ENCODE data around the gene DEXI. TPM values are rescaled to one million over a fixed set of nuclear protein-coding genes. Genes with fewer than 3 reads are reported as not detected.

The DEXI gene
- total RNA-seq, 1 experiment from 2014 or later = 43.2 TPM

DNA sequence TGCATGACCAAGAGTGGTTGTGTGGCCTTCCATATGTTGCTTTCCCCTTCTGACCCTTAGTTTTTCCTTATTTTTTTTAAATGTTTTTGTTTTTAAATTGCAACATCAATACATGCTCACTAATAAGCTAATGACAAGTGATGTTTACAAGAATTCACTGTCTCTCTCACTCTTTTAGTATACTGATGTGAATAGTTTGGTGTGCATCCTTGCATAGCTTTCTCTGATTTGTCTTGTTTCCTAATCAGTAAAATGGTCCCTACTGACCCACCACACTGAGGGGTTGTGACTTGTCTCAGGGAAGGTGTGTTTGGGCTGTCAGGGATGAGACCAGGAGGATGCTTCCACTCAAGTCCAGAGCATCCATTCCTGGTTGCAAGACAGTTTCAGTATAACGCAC is 39.3 kb downstream of the DEXI start:
- TF ChIP-seq EZH2 (IDR thresholded peaks at IDR 0.05; ENCODE audit: low read length, unreplicated experiment) = no peak
- H3K9me2 ChIP-seq (replicated peaks; ENCODE audit: low read length) = no peaks in the 10 kb centered on the region
- DNase-seq (no peak), ATAC-seq (no peak)
- H3K79me2 ChIP-seq (ENCODE audit: low read length) = no peaks in the 10 kb centered on the region
- no peaks in the 10 kb centered on the region for H3K9me3 ChIP-seq (ENCODE audit: low read length)
- H3F3A ChIP-seq (ENCODE audit: low read length, unreplicated experiment) = no peaks in the 10 kb centered on the region
- no peaks in the 10 kb centered on the region for H3K4me1 ChIP-seq (ENCODE audit: insufficient read depth, low read length)
- no peaks in the 10 kb centered on the region for H3K36me3 ChIP-seq (ENCODE audit: low read depth, low read length)
- no peak overlapping the region for H3K9ac ChIP-seq (ENCODE audit: low read length)
- no peak overlapping the region for H2AFZ ChIP-seq (ENCODE audit: low read length)
- H3K27me3 ChIP-seq (ENCODE audit: low read length) = no peaks in the 10 kb centered on the region
- H3K4me3 ChIP-seq (ENCODE audit: low read length) = no peak overlapping the region
- intact Hi-C loops (cut with micrococcal nuclease) = no loop called here
- no peak overlapping the region for H3K4me2 ChIP-seq (ENCODE audit: low read length)
- no peaks in the 10 kb centered on the region for H4K20me1 ChIP-seq (ENCODE audit: low read length)
- BruUV-seq (replicated peaks) = no TSS peak
- H3K27ac ChIP-seq (ENCODE audit: low read length) = no peak overlapping the region
- CTCF ChIA-PET = no interaction called here
- POLR2A ChIA-PET (ENCODE audit: unreplicated experiment) = no interaction called here

DNA sequence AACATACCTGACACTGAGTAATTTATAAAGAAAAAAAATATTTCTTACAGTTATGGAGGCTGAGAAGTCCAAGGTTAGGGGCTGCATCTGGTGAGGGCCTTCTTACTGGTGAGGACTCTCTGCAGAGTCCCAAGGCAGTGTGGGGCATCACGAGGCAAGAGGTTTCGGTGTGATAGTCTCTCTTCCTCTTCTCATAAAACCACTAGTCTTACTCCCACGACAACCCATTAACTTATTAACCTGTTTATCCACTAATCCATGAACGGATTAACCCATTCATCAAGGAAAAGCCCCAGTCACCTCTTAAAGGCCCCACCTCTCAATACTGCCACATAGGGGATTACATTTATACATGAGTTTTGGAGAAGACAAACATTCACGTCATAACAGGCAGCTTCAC is 45.1 kb downstream of the DEXI start:
- Histone ChIP-seq H3K27me3 (ENCODE audit: low read length) (no peaks in the 10 kb centered on the region), H4K20me1 (ENCODE audit: low read length) (no peaks in the 10 kb centered on the region), H3K4me2 (ENCODE audit: low read length) (no peak overlapping the region), H3K79me2 (ENCODE audit: low read length) (no peaks in the 10 kb centered on the region), H3K4me3 (ENCODE audit: low read length) (no peak overlapping the region), H2AFZ (ENCODE audit: low read length) (no peak overlapping the region), H3K27ac (ENCODE audit: low read length) (no peak overlapping the region), H3F3A (ENCODE audit: low read length, unreplicated experiment) (no peaks in the 10 kb centered on the region), H3K36me3 (ENCODE audit: low read depth, low read length) (no peaks in the 10 kb centered on the region), H3K9me3 (ENCODE audit: low read length) (no peaks in the 10 kb centered on the region), H3K9ac (ENCODE audit: low read length) (no peak overlapping the region), H3K9me2 (replicated peaks; ENCODE audit: low read length) (no peaks in the 10 kb centered on the region), H3K4me1 (ENCODE audit: insufficient read depth, low read length) (no peaks in the 10 kb centered on the region)
- TF ChIP-seq EZH2phosphoT487 (IDR thresholded peaks at IDR 0.05; ENCODE audit: borderline replicate concordance, low read length) (no peak), EZH2 (IDR thresholded peaks at IDR 0.05; ENCODE audit: low read length, unreplicated experiment) (no peak)
- TF ChIP-seq, protein P1, sequence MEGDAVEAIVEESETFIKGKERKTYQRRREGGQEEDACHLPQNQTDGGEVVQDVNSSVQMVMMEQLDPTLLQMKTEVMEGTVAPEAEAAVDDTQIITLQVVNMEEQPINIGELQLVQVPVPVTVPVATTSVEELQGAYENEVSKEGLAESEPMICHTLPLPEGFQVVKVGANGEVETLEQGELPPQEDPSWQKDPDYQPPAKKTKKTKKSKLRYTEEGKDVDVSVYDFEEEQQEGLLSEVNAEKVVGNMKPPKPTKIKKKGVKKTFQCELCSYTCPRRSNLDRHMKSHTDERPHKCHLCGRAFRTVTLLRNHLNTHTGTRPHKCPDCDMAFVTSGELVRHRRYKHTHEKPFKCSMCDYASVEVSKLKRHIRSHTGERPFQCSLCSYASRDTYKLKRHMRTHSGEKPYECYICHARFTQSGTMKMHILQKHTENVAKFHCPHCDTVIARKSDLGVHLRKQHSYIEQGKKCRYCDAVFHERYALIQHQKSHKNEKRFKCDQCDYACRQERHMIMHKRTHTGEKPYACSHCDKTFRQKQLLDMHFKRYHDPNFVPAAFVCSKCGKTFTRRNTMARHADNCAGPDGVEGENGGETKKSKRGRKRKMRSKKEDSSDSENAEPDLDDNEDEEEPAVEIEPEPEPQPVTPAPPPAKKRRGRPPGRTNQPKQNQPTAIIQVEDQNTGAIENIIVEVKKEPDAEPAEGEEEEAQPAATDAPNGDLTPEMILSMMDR (conservative IDR thresholded peaks at IDR 0.05; ENCODE audit: low read depth, low read length) = no peak
- no peak for ATAC-seq
- no TSS peak for BruUV-seq (replicated peaks)
- ChIA-PET POLR2A (ENCODE audit: unreplicated experiment) (no interaction called here), CTCF (no interaction called here)
- no peak for DNase-seq
- intact Hi-C loops (cut with micrococcal nuclease) = no loop called here

- POLR2A ChIA-PET (ENCODE audit: unreplicated experiment) = no interaction called here
- ATAC-seq = no peak
- CTCF ChIA-PET = no interaction called here
- intact Hi-C loops (cut with micrococcal nuclease) = no loop called here
- H3K4me2 ChIP-seq (ENCODE audit: low read length) = no peak overlapping the region
- H3K9me2 ChIP-seq (replicated peaks; ENCODE audit: low read length) = no peaks in the 10 kb centered on the region
- no peak overlapping the region for H2AFZ ChIP-seq (ENCODE audit: low read length)
- no peaks in the 10 kb centered on the region for H3F3A ChIP-seq (ENCODE audit: low read length, unreplicated experiment)
- no peak overlapping the region for H3K4me3 ChIP-seq (ENCODE audit: low read length)
- TF ChIP-seq, protein P1 (conservative IDR thresholded peaks at IDR 0.05; ENCODE audit: low read depth, low read length) = no peak
- TF ChIP-seq EZH2phosphoT487 (IDR thresholded peaks at IDR 0.05; ENCODE audit: borderline replicate concordance, low read length) (no peak), EZH2 (IDR thresholded peaks at IDR 0.05; ENCODE audit: low read length, unreplicated experiment) (no peak)
- H3K4me1 ChIP-seq (ENCODE audit: insufficient read depth, low read length) = no peaks in the 10 kb centered on the region
- no TSS peak for BruUV-seq (replicated peaks)
- H3K9me3 ChIP-seq (ENCODE audit: low read length) = no peaks in the 10 kb centered on the region
- H3K27me3 ChIP-seq (ENCODE audit: low read length) = no peaks in the 10 kb centered on the region
- H3K79me2 ChIP-seq (ENCODE audit: low read length) = no peaks in the 10 kb centered on the region
- no peak for DNase-seq
- H3K36me3 ChIP-seq (ENCODE audit: low read depth, low read length) = no peaks in the 10 kb centered on the region
- H3K27ac ChIP-seq (ENCODE audit: low read length) = no peak overlapping the region
- no peak overlapping the region for H3K9ac ChIP-seq (ENCODE audit: low read length)
- no peaks in the 10 kb centered on the region for H4K20me1 ChIP-seq (ENCODE audit: low read length)
These were observed 45.5 kb downstream of the DEXI start for GRCh38 chr16:10896723-10897122.

All from PC-3 (cell line).